Activated CD4-positive, alpha-beta T cell treated with anti-CD3 and anti-CD28 coated beads, Interleukin-2, amount 50 U/mL, for 24 hours (primary cell): ENCODE measurements around the gene SEH1L.
"Not testable (repeated sequence)": the region's sequence is repeated elsewhere in the genome, so short reads cannot be mapped to it uniquely, and the experiment has no call there.

Experiments
- DNase-seq, 2 donors: peaks; one replicate each; pipeline ENCODE4 v3.0.0-alpha.2; 2020; ENCODE audit warnings: low read depth in 1 of 2, low spot score in 1 of 2

SEH1L gene

GRCh38 chr18:12943215-12943614 lies 4.6 kb upstream of the SEH1L start:
- DNase-seq = no peak

- DNase-seq = no peak
Measured at GRCh38 chr18:12944709-12945108, 3.1 kb upstream of the SEH1L start.

DNA sequence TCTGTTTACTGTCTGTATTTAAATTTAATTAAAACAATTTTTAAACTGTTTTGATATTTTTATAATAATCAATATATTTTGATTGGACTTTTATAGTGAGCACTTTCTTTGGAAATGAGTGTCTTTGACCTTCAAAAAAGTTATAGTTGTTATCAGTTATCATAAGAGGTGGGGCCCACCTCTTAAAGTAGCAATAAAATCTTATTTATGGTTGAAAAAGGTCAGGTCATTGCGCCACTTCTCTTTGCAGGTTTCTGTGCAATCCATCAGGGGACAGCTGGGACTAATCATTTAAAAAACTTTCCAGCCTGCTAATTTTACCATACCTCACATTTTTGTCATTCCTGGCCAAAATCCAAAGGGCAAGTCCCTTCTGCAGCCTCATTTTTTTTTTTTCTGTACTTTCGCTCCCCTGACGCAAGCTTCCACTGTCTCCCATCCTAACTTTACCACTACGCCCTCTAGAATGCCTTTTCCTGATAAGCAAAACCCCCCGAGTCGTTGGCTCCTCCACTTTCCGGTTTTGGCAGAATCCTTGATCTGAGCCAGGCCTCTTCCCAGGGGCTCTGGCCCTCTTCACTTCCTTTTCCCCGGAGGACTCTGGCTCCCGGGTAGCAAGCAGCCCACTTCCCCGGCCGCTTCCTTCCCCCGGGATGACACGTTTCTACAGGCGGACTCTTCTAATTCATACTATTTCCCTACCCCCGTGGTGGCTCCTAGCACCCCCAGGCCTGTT lies 1.1 kb upstream of the SEH1L start:
- DNase-seq = no peak

DNA sequence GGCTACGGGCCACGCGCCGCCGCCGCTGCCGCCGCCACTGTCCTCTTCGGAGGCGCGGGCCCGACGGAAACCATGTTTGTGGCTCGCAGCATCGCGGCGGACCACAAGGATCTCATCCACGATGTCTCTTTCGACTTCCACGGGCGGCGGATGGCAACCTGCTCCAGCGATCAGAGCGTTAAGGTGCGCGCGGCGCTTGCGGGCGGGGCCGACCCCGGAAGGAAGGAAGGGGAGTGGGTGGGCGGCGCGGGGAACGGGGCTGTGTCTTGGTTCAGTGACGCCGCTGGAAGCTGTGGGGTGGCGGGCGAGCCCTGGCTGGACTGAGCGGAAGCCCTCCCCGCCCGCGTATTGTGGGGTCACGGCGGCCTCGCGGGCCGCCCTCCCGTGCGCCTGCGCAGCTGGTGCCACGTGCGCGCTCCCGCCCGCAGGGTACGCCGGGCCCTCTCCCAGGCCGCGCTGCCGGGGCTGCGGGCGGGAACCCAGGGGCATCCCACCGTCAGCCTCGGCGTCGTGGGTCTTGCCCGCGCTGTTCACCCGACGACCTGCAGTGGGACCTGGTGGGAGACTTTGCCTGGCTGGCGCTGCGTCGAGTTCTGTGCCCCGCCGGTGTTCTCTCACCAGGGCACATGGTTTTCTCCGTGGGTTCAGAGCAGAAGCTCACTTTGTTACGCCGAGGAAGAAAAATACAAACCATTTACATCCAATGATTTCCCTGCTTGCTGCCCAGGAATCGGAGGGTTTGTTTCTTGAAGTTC lies 416 bp downstream of the SEH1L start:
- DNase-seq = peak; percentile 96 to 98

- DNase-seq = no peak
Measured at GRCh38 chr18:12958478-12958877, 10.7 kb downstream of the SEH1L start.

DNA sequence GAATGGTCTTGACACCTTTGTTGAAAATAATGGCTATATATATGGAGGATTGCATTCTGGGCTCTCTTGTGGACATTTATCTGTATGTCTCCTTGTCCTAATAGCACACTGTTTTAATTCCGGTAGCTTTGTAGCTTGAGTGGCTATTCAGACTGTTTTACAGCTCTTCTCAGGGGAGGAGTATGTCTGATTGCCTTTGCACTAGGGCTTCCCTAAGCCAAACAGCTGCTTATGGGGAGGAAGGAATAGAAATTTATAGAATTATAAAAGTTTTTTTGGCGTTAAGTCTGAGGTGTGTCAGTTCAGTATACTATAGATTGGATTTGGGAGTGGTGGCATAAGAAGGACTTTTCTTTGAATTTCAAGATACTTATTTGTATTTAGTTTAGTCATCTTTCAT lies 12.6 kb downstream of the SEH1L start:
- DNase-seq = no peak

DNA sequence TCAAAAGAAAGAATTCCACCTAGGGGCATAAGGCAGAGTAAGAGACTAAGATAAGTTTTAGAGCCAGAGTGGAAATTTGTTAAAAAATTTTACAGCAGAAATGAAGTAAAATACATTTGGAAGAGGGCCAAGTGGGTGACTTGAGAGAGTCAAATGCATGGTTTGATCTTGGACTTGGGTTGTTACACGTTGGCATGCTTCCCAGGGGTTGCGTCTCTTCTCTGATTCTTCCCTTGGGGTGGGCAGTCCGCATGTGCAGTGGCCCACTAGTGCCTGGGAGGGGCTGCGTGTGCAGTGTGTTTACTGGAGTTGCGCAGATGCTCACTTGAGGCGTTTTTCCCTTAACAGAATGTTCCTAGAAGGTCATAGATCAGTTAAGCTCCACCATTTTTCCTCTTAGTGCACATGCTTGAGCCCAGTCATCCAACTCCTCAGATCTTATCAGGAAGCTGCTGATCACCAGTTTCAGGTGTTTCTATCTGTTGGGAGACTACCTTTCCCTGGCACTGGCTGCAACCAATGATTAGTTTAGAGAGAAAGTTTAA lies 13.1 kb downstream of the SEH1L start:
- no peak for DNase-seq

DNA sequence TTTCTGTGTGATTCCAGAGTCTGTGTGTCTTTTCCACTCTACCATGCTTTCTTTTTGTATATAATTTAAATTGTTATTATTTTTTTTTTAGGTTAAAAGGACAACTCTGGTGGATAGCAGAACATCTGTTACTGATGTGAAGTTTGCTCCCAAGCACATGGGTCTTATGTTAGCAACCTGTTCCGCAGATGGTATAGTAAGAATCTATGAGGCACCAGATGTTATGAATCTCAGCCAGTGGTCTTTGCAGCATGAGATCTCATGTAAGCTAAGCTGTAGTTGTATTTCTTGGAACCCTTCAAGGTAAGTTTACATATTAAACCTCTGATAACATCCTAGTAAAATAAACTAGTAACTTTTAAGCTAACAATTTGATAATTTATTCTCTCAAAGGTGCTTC lies 15.3 kb downstream of the SEH1L start:
- no peak for DNase-seq

DNA sequence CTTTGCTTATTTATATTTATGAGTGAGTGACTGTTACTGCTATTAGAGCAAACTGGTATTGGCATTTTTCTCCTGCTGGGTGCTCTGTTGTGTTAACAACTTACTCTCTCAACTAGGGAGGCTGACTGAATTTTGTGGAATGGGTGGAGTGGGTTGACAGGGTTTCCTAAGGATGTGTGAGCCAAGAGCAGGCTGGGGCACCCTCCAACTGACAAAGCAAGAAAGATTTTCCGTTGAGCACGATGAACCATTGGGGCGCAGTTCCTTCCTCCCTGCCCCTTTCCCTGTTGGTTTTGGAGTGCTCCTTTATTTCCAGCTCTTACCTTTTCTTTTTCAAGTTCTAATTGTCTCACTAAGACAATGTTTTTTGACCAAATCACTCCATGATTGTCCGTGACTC lies 20.3 kb downstream of the SEH1L start:
- DNase-seq = no peak

GRCh38 chr18:12968619-12969018 lies 20.8 kb downstream of the SEH1L start:
- DNase-seq = no peak

DNA sequence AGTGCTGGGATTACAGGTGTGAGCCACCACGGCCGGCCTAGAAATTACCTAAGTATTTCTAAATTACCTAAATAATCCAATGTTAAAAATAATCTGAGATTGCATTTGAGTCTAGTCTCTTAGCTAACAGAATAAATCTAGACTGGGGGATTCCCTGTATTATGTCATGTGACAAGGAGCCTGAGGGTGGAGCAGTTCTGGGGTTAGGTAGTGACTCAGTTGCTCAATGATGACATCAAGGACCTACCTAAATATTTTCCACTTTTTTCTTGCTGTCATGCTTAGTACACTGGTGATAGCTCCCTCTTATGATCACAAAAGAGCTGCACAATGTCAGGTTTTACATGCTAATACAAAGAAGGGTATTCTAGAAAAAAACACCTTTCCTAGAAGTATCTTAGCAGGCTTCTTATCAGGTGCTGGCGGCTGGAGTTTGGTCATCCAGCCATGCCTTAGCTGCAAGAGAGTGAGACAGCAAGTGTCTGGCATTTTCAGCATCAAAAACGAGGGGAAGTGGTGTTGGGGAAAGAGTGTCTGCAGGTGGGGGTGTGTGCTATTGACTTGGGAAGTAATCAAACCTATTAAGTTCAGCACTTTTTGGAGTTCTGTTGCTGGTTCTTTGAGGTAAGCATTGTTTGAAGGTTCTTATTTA lies 25.9 kb downstream of the SEH1L start:
- DNase-seq = no peak

DNA sequence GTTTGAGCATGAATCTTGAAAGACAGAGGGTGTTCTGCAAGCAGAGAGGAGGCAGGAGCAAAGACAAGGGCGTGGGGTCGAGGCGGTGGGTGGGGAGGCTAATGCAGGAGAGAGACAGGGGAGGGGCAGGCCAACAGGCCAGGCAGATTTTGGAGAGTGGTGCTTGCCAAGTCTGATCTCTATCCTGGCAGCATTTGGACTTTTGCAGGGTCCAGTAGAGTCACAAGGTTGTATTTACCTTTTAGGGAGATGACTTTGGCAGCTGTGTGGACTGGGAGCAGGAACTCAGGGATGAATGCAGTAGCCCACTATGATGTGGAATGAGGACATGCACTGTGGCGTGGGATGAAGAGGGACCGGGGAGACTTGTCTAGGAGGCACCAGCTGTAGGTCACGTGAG lies 27.7 kb downstream of the SEH1L start:
- no peak for DNase-seq

GRCh38 chr18:12976305-12976704 lies 28.5 kb downstream of the SEH1L start:
- no peak for DNase-seq

DNA sequence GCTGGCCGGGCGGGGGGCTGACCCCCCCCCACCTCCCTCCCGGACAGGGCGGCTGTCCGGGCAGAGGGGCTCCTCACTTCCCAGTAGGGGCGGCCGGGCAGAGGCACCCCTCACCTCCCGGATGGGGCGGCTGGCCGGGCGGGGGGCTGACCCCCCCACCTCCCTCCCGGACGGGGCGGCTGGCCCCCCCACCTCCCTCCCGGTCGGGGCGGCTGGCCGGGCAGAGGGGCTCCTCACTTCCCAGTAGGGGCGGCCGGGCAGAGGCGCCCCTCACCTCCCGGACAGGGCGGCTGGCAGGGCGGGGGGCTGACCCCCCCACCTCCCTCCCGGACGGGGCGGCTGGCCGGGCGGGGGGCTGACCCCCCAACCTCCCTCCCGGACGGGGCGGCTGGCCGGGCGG lies 32.3 kb downstream of the SEH1L start:
- DNase-seq = not testable (repeated sequence)

DNA sequence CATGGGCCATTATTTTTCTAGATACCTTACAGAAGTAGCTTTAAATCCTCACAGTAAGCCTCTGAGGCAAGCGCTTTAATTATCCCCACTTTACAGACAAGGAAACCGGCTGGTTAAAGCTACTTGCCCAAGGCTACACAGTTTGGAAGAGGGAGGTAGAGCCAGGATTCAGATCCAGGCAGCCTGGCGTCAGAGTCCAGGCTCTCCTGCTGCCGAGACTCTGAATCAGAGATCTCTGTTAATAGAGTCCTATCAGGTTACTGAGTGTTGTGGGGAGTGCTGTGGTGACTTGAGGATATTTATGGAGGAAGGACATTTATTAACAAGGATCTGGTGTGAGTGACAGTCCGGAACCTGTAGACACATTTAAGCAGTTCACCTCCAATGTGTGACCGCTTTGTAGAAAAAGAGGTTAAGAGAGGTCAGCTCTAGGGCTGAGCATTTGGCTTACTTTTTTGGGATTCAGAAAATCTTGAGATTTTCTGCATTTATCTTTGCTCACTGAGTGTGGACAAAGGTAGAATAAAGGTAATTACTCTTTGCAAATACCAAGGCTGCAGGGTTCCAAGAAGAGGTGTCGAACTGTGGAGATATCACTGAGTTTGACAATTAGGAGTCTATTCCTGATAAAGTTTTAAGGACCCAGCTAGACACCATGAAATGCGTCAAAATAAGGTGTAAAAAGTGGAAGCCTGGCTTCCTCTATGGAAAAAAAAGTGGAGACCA lies 41.7 kb downstream of the SEH1L start:
- no peak for DNase-seq

DNA sequence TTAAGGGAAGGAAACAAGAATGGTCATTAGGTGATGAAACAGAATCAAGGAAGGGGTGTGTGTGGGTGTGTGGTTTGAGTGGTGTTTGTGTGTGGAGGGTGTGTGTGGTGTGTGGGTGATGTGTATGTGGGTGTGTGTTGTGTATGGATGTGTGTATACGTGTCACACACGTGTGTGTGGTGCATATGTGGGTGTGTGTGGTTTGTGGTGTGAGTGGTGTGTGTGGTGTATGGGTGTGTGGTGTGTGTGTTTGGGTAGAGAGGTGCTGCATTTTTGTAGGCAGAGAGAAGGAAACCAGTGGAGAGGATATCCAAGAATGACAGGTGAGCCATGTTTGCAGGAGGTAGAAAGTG lies 42.3 kb downstream of the SEH1L start:
- DNase-seq = no peak

DNA sequence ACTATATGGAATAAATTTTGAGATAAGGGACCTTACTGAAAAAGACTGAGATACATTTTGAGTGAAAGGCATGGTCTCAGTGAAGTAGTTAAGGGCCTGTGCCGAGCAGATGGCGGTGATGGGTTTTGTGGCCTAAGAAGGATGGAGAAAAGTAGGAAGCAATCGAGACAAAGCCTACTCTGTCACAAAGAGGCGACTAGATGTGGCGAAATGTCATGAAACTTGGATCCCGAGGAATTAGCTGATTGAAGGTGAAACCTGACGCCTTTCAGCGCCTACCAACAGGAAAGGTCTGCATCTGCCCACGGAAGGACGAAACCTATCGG lies 42.8 kb downstream of the SEH1L start:
- DNase-seq = no peak

- DNase-seq = peak; percentile 89 to 98
Measured at GRCh38 chr18:12990967-12991820, 43.4 kb downstream of the SEH1L start, which contains the start of gene CEP192. Gene CEP192, plus strand, starts transcription at chr18:12991362. Its CDS starts 8,063 bp downstream, at chr18:12999425.

GRCh38 chr18:12991821-12992179 lies 44.0 kb downstream of the SEH1L start:
- DNase-seq = no peak

DNA sequence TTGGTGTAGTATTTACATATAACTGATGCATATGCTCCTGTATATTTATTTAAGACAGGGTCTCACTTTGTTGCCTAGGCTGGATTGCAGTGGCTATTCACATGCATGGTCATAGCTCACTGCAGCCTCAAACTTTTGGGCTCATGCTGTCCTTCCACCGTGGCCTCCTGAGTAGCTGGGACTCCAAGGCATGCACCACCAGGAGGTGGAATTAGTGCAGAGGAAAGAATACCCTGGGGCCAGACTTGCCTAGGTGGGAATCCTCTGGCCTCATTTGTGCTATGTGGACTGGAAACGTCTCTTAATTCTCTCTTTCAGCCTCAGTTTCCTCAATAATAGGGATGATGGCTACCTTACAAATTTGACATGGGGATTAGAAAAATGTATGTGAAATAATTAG lies 45.6 kb downstream of the SEH1L start:
- DNase-seq = no peak

DNA sequence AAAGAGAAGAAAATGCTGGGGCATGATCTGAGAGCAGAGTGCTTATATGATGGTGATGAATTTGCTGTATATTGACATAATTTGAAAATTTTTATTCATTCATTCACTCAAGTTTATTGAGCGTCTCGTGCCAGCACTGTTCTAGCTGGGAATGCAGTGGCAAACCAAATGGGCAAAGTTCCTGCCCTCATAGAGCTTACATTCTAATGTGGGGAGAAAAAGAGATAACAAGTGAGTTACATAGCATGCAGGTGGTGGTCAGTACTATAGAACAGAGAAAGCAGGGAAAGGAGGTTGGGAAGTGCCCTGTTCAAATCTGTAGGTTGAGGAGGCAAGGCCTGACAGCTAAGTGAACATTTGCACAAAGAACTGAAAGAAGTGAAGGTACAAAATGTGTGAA lies 47.6 kb downstream of the SEH1L start:
- no peak for DNase-seq
